Spleen (tissue), 11 donors: ENCODE measurements around the gene CNBD2. TPM values are rescaled to one million over a fixed set of nuclear protein-coding genes. Genes with fewer than 3 reads are reported as not detected.

Source experiments
- DNase-seq: peaks from one replicate; pipeline ENCODE4 v3.0.0-alpha.2; 2020
- H3K27ac ChIP-seq, 8 donors: fragments of 200-600 bp; sonication (generic) in 7 of 8; 1 replicate in 4 of 8; 2 replicates in 4 of 8; pipeline versions ENCODE4 v1.5.0 to v1.8.0; 2016 to 2021; ENCODE audit warnings: inconsistent platforms in 4 of 8, mild to moderate bottlenecking in 4 of 8, moderate library complexity in 1 of 8
- H3K27me3 ChIP-seq, 7 donors: fragments of 200-600 bp; sonication (generic) in 6 of 7; replicated peaks in 1 of 7; 1 replicate in 4 of 7; 2 replicates in 3 of 7; pipeline versions ENCODE4 v1.5.0 to v1.8.0; 2016 to 2021; ENCODE audit warnings: inconsistent platforms in 3 of 7, mild to moderate bottlenecking in 1 of 7
- H3K36me3 ChIP-seq, 6 donors: fragments of 200-600 bp; sonication (generic) in 5 of 6; 1 replicate in 4 of 6; 2 replicates in 2 of 6; pipeline versions ENCODE4 v1.5.0 to v1.8.0; 2016 to 2021; ENCODE audit warnings: inconsistent platforms in 2 of 6
- H3K4me1 ChIP-seq, 6 donors: fragments of 200-600 bp; sonication (generic) in 5 of 6; 1 replicate in 3 of 6; 2 replicates in 3 of 6; pipeline versions ENCODE4 v1.5.0 to v1.8.0; 2016 to 2021; ENCODE audit warnings: inconsistent platforms in 3 of 6
- H3K4me3 ChIP-seq, 8 donors: fragments of 200-600 bp; sonication (generic) in 7 of 8; 1 replicate in 4 of 8; 2 replicates in 4 of 8; pipeline versions ENCODE4 v1.5.0 to v1.8.0; 2016 to 2021; ENCODE audit warnings: inconsistent platforms in 4 of 8, mild to moderate bottlenecking in 4 of 8, moderate library complexity in 2 of 8
- H3K9me3 ChIP-seq, 8 donors: fragments of 200-600 bp; sonication (generic) in 7 of 8; 1 replicate in 4 of 8; 2 replicates in 4 of 8; pipeline versions ENCODE4 v1.5.0 to v1.8.0; 2016 to 2021; ENCODE audit warnings: inconsistent platforms in 4 of 8
- POLR2A ChIP-seq, 3 donors: fragments of 450-650 bp; IDR thresholded peaks; one replicate each; pipeline ENCODE4 v1.5.1; 2017; ENCODE audit warnings: antibody characterized with exemption in 3 of 3, mild to moderate bottlenecking in 1 of 3
- POLR2AphosphoS5 ChIP-seq, 3 donors: sonication (generic); formaldehyde crosslinking; IDR thresholded peaks; one replicate each; pipeline ENCODE4 v1.5.1; 2017; ENCODE audit warnings: antibody characterized with exemption in 3 of 3
- WGBS, 5 donors: extraction: QIAGEN DNeasy Blood & Tissue Kit in 3 of 5; methylation state at CpG; one replicate each; pipeline versions ENCODE4 v1.1.5 to v1.1.7; 2013 to 2018; 5-methylcytosine and 5-hydroxymethylcytosine counted together
- intact Hi-C: fragments of 100-400 bp; cut with DNase I; formaldehyde crosslinking; loops from one replicate; pipeline ENCODE4 v1.15.0; 2023; ENCODE audit warnings: low total_unique reads
- polyA plus RNA-seq, 3 donors: library from polyadenylated mRNA; stranded (reverse); fragments of 200-250 nt; gene quantifications; one replicate each; pipeline ENCODE4 v1.2.1, GENCODE V29; 2013
- total RNA-seq, 7 donors: library from RNA; depleted of rRNA in 3 of 7; stranded (reverse); fragments of >200 nt in 3 of 7; fragmentation: NEBNext Ultra II Directional in 4 of 7; extraction: Animal tissue kit (Norgen Biotek cat#: 25700) in 4 of 7; gene quantifications; one replicate each; pipeline versions ENCODE4 v1.1.0 to v1.2.1, GENCODE V29; 2016 to 2021
- TF ChIP-seq, protein P1 (sequence below), 11 experiments: fragments of 200-600 bp in 7 of 11; fragments of 450-650 bp in 4 of 11; sonication (generic) in 4 of 11; IDR thresholded peaks in 8 of 11; conservative IDR thresholded peaks in 3 of 11; 1 replicate in 7 of 11; 2 replicates in 4 of 11; pipeline versions ENCODE4 v1.4.0 to v1.8.0; 2016 to 2021; ENCODE audit warnings: antibody characterized with exemption in 11 of 11, inconsistent platforms in 4 of 11, mild to moderate bottlenecking in 1 of 11
- donor health status: healthy with polysubstance abuse.
- donor health status: DM: no; HTN: no; CAD: no; lungs with moderate emphysema.
- donor health status: DM: no; HTN: no; CAD: no.
- donor health status: Bipolar disorder and iron deficiency.
- donor health status: healthy.
- donor health status: DM: no; HTN: no; CAD: no.
- donor health status: DM: yes; HTN: yes; CAD: no.

CNBD2 gene
- total and polyA plus RNA-seq, 10 donors: 3.7 to 28.4 (median 7.4) TPM

DNA sequence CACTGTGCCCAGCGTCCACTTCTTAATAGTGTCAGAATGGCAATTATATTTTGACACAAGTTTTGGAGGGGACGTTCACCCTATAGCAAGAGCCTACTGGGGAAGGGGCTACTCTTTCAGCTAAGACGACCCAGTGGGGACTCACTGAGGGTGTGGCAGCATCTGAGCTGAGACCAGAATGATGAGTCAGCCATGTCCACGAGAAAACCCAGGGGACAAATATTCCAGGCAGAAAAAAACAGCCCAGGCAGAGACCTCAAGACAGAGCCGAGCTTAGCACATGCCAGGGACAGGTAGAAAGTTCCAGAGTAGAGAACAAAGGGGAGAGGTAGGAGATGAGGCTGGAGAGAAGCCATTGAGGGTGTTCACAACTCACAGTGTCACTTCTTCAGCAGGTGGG is 11.2 kb downstream of the CNBD2 start:
- no peaks in the 10 kb centered on the region for H3K9me3 ChIP-seq
- TF ChIP-seq POLR2A (IDR thresholded peaks at IDR 0.05): no peak
- no peak for TF ChIP-seq POLR2AphosphoS5 (IDR thresholded peaks at IDR 0.05)
- TF ChIP-seq, protein P1, sequence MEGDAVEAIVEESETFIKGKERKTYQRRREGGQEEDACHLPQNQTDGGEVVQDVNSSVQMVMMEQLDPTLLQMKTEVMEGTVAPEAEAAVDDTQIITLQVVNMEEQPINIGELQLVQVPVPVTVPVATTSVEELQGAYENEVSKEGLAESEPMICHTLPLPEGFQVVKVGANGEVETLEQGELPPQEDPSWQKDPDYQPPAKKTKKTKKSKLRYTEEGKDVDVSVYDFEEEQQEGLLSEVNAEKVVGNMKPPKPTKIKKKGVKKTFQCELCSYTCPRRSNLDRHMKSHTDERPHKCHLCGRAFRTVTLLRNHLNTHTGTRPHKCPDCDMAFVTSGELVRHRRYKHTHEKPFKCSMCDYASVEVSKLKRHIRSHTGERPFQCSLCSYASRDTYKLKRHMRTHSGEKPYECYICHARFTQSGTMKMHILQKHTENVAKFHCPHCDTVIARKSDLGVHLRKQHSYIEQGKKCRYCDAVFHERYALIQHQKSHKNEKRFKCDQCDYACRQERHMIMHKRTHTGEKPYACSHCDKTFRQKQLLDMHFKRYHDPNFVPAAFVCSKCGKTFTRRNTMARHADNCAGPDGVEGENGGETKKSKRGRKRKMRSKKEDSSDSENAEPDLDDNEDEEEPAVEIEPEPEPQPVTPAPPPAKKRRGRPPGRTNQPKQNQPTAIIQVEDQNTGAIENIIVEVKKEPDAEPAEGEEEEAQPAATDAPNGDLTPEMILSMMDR (IDR thresholded peaks at IDR 0.05 in 8 of 11, conservative IDR thresholded peaks at IDR 0.05 in 3 of 11): no peak
- intact Hi-C loops: no loop called here
- DNase-seq: no peak
- no peaks in the 10 kb centered on the region for H3K4me1 ChIP-seq
- H3K4me3 ChIP-seq: no peak overlapping the region
- no peak overlapping the region for H3K27ac ChIP-seq
- WGBS, 5 donors: 62 to 86% (median 70%) methylated on average over 5 of the region's 5 CpGs
- H3K27me3 ChIP-seq: no peaks in the 10 kb centered on the region
- H3K36me3 ChIP-seq: no peaks in the 10 kb centered on the region

GRCh38 chr20:35981969-35982368 is 13.6 kb downstream of the CNBD2 start:
- DNase-seq: no peak
- Histone ChIP-seq H3K4me3 (no peak overlapping the region), H3K27me3 (no peaks in the 10 kb centered on the region), H3K36me3 (no peaks in the 10 kb centered on the region), H3K27ac (no peak overlapping the region), H3K9me3 (no peaks in the 10 kb centered on the region), H3K4me1 (no peaks in the 10 kb centered on the region)
- TF ChIP-seq POLR2A (IDR thresholded peaks at IDR 0.05) (no peak), POLR2AphosphoS5 (IDR thresholded peaks at IDR 0.05) (no peak)
- TF ChIP-seq, protein P1 (IDR thresholded peaks at IDR 0.05 in 8 of 11, conservative IDR thresholded peaks at IDR 0.05 in 3 of 11): no peak
- 50 to 67% (median 63%) methylated on average over 3 of the region's 3 CpGs for whole genome bisulfite sequencing, 5 donors
- intact Hi-C loops: no loop called here

- Histone ChIP-seq H3K27ac (no peak overlapping the region), H3K27me3 (no peaks in the 10 kb centered on the region), H3K36me3 (no peaks in the 10 kb centered on the region), H3K9me3 (no peaks in the 10 kb centered on the region), H3K4me3 (no peak overlapping the region), H3K4me1 (no peaks in the 10 kb centered on the region)
- TF ChIP-seq, protein P1 (IDR thresholded peaks at IDR 0.05 in 8 of 11, conservative IDR thresholded peaks at IDR 0.05 in 3 of 11): no peak
- no peak for TF ChIP-seq POLR2AphosphoS5 (IDR thresholded peaks at IDR 0.05)
- no peak for TF ChIP-seq POLR2A (IDR thresholded peaks at IDR 0.05)
- WGBS, 5 donors: 42 to 69% (median 57%) methylated on average over 6 of the region's 6 CpGs
- intact Hi-C loops: no loop called here
- DNase-seq: no peak
Observed at GRCh38 chr20:35984382-35984781, 16.0 kb downstream of the CNBD2 start.

- no peak for TF ChIP-seq POLR2AphosphoS5 (IDR thresholded peaks at IDR 0.05)
- no peak for TF ChIP-seq POLR2A (IDR thresholded peaks at IDR 0.05)
- TF ChIP-seq, protein P1 (IDR thresholded peaks at IDR 0.05 in 8 of 11, conservative IDR thresholded peaks at IDR 0.05 in 3 of 11): no peak
- no peak for DNase-seq
- intact Hi-C loops: no loop called here
- 83 to 91% (median 86%) methylated on average over 2 of the region's 2 CpGs for WGBS, 5 donors
- H3K4me3 ChIP-seq: no peak overlapping the region
- H3K9me3 ChIP-seq: no peaks in the 10 kb centered on the region
- no peaks in the 10 kb centered on the region for H3K36me3 ChIP-seq
- H3K27me3 ChIP-seq: no peaks in the 10 kb centered on the region
- H3K27ac ChIP-seq: no peak overlapping the region
- H3K4me1 ChIP-seq: no peaks in the 10 kb centered on the region
Observed at GRCh38 chr20:35985806-35986205, 17.4 kb downstream of the CNBD2 start.
